ENCODE results near the gene ITGAX.

DNA sequence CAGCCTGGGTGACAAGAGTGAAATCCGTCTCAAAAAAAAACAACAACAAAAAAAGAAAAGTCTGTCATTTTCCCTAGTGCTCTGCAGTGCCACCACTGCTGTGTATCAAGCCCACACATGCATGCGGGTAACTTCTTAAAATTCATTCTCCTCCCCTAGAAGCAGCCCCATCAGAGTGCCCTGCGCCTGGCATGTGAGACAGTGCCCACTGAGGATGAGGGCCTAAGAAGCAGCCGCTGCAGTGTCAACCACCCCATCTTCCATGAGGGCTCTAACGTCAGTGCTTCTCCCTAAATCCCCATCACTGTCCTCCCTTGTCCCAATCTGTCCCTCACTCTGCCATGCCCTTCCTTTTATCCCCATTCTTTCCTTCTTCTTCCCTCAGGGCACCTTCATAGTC is 62.9 kb downstream of the ITGAX start:
- TF ChIP-seq, protein P1, sequence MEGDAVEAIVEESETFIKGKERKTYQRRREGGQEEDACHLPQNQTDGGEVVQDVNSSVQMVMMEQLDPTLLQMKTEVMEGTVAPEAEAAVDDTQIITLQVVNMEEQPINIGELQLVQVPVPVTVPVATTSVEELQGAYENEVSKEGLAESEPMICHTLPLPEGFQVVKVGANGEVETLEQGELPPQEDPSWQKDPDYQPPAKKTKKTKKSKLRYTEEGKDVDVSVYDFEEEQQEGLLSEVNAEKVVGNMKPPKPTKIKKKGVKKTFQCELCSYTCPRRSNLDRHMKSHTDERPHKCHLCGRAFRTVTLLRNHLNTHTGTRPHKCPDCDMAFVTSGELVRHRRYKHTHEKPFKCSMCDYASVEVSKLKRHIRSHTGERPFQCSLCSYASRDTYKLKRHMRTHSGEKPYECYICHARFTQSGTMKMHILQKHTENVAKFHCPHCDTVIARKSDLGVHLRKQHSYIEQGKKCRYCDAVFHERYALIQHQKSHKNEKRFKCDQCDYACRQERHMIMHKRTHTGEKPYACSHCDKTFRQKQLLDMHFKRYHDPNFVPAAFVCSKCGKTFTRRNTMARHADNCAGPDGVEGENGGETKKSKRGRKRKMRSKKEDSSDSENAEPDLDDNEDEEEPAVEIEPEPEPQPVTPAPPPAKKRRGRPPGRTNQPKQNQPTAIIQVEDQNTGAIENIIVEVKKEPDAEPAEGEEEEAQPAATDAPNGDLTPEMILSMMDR (conservative IDR thresholded peaks at IDR 0.05; ENCODE audit: low read length): no peak
- TF ChIP-seq EZH2phosphoT487 (IDR thresholded peaks at IDR 0.05; ENCODE audit: borderline replicate concordance): no peak
